IPS-20b (cell line): ENCODE data around the gene SUPV3L1.
"Not testable (repeated sequence)": the region's sequence is repeated elsewhere in the genome, so short reads cannot be mapped to it uniquely, and the experiment has no call there.

ENCODE experiments used
- H3K27ac ChIP-seq: one replicate; pipeline ENCODE4 v1.5.1; 2013; ENCODE audit warnings: low read length
- H3K27me3 ChIP-seq: 2 replicates; pipeline ENCODE4 v1.6.1; 2013; ENCODE audit warnings: mild to moderate bottlenecking, low read length, inconsistent platforms; ENCODE audit not compliant: insufficient read depth
- H3K36me3 ChIP-seq: 2 replicates; pipeline ENCODE4 v1.6.1; 2013; ENCODE audit warnings: low read depth, mild to moderate bottlenecking, inconsistent platforms, low read length, moderate library complexity; ENCODE audit not compliant: insufficient read depth
- H3K4me1 ChIP-seq: 2 replicates; pipeline ENCODE4 v1.6.1; 2013; ENCODE audit warnings: mild to moderate bottlenecking, control low read depth, inconsistent platforms, low read length, moderate library complexity; ENCODE audit not compliant: insufficient read depth
- H3K4me3 ChIP-seq: 2 replicates; pipeline ENCODE4 v1.5.1; 2013; ENCODE audit warnings: mild to moderate bottlenecking, low read length, inconsistent platforms
- H3K9ac ChIP-seq: 2 replicates; pipeline ENCODE4 v1.6.1; 2013; ENCODE audit warnings: low read depth, mild to moderate bottlenecking, inconsistent platforms, low read length, moderate library complexity
- H3K9me3 ChIP-seq: 2 replicates; pipeline ENCODE4 v1.6.1; 2013; ENCODE audit warnings: mild to moderate bottlenecking, low read depth, low read length, inconsistent platforms; ENCODE audit not compliant: insufficient read depth

Gene SUPV3L1

GRCh38 chr10:69179743-69180524, at the start of gene SUPV3L1:
Gene SUPV3L1, plus strand, starts transcription at chr10:69180234. Its CDS starts 58 bp downstream, at chr10:69180292.
- peak within 1 kb of the TSS; percentile 72 for H3K27ac ChIP-seq

DNA sequence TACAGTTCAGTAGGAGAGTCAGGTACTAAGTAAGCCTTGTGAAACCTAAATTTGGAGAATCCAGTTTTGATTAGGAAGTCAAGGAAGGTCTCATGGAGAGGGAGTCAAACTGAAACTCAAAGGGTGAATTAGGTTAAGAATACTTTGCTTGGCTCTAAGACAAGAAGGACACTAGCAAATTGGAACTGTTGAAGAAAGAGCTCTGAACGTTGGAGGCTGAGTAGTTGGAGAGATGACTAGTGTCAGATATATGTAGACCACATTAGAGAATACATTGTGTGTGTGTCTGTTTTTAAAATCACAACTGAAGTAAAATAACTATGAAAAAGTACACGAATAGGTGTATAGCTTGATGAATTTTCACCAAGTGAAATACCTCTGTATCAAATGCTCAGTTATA, 49.8 kb upstream of the SUPV3L1 start:
- H3K4me3 ChIP-seq = no peak overlapping the region
- H3K4me1 ChIP-seq = no peaks in the 10 kb centered on the region; the same call in 1 of the 2 replicates
- H3K9ac ChIP-seq = no peak overlapping the region
- H3K9me3 ChIP-seq = no peaks in the 10 kb centered on the region
- no peak overlapping the region for H3K27ac ChIP-seq
- H3K36me3 ChIP-seq = peaks cover 24% of the 10 kb centered on the region
- H3K27me3 ChIP-seq = no peaks in the 10 kb centered on the region

More at GRCh38 chr10:69179743-69180524, at the start of gene SUPV3L1:
- Histone ChIP-seq H3K9me3 (no peaks in the 10 kb centered on the region), H3K9ac (peak within 1 kb of the TSS; percentile 94), H3K4me1 (no peaks in the 10 kb centered on the region), H3K4me3 (peak within 1 kb of the TSS; percentile 92), H3K36me3 (peaks cover 15% of the 10 kb centered on the region), H3K27me3 (no peaks in the 10 kb centered on the region)

- H3K27ac ChIP-seq = no peak overlapping the region
- peaks cover 21% of the 10 kb centered on the region; the same call in 1 of the 2 replicates for H3K36me3 ChIP-seq
- H3K4me3 ChIP-seq = no peak overlapping the region
- H3K9me3 ChIP-seq = no peaks in the 10 kb centered on the region
- no peaks in the 10 kb centered on the region for H3K4me1 ChIP-seq
- no peak overlapping the region for H3K9ac ChIP-seq
- no peaks in the 10 kb centered on the region for H3K27me3 ChIP-seq
Measured at GRCh38 chr10:69139961-69140360, 40.1 kb upstream of the SUPV3L1 start.

GRCh38 chr10:69141304-69141703, 38.7 kb upstream of the SUPV3L1 start:
- Histone ChIP-seq H3K4me1 (no peaks in the 10 kb centered on the region), H3K36me3 (peaks cover 9% of the 10 kb centered on the region; the same call in 1 of the 2 replicates), H3K9ac (no peak overlapping the region), H3K9me3 (no peaks in the 10 kb centered on the region), H3K27ac (no peak overlapping the region), H3K27me3 (no peaks in the 10 kb centered on the region), H3K4me3 (no peak overlapping the region)

DNA sequence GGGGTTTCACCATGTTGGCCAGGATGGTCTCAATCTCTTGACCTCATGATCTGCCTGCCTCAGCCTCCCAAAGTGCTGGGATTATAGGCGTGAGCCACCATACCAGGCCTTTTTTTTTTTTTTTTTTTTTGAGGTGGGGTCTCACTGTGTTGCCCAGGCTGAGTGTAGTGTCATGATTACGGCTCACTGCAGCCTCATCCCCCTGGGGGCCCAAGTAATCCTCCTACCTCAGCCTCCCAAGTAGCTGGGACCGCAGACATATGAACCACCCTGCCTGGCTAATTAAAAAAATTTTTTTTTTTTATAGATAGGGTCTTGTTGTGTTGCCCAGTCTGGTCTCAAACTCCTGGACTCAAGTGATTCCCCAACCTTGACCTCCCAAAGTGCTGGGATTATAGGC, 38.0 kb upstream of the SUPV3L1 start:
- not testable (repeated sequence) for H3K27ac ChIP-seq, H3K36me3 ChIP-seq, H3K27me3 ChIP-seq, H3K9ac ChIP-seq, H3K4me3 ChIP-seq, H3K4me1 ChIP-seq, H3K9me3 ChIP-seq

DNA sequence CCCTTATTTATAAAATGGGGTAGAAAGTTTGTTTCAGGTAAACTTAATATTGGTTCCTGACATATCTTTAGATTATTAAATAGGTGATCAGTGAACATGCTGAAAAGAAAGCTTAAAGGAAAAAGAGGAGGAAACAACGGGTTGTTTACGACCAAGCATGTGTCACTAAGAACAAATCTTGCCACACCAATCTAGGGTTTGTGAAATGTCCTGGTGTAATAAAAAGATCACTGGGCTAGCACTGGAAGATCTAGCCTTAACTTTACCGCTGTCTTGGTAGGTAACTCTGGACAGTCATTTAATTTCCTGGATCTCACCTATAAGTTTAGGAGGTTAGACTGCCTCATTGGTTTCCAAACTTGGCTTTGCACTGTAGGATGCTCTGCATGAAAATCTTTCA, 37.1 kb upstream of the SUPV3L1 start:
- H3K4me1 ChIP-seq = no peaks in the 10 kb centered on the region
- no peaks in the 10 kb centered on the region for H3K36me3 ChIP-seq
- H3K9ac ChIP-seq = no peak overlapping the region
- H3K27me3 ChIP-seq = no peaks in the 10 kb centered on the region
- H3K27ac ChIP-seq = no peak overlapping the region
- no peak overlapping the region for H3K4me3 ChIP-seq
- H3K9me3 ChIP-seq = no peaks in the 10 kb centered on the region

GRCh38 chr10:69145329-69145728, 34.7 kb upstream of the SUPV3L1 start:
- Histone ChIP-seq H3K27me3 (no peaks in the 10 kb centered on the region), H3K9ac (no peak overlapping the region), H3K4me1 (no peaks in the 10 kb centered on the region), H3K27ac (no peak overlapping the region), H3K4me3 (no peak overlapping the region), H3K36me3 (no peaks in the 10 kb centered on the region), H3K9me3 (no peaks in the 10 kb centered on the region)

GRCh38 chr10:69145864-69146263, 34.2 kb upstream of the SUPV3L1 start:
- no peaks in the 10 kb centered on the region for H3K27me3 ChIP-seq
- H3K27ac ChIP-seq = no peak overlapping the region
- H3K9ac ChIP-seq = no peak overlapping the region
- no peaks in the 10 kb centered on the region for H3K4me1 ChIP-seq
- H3K9me3 ChIP-seq = no peaks in the 10 kb centered on the region
- H3K4me3 ChIP-seq = no peak overlapping the region
- no peaks in the 10 kb centered on the region for H3K36me3 ChIP-seq

DNA sequence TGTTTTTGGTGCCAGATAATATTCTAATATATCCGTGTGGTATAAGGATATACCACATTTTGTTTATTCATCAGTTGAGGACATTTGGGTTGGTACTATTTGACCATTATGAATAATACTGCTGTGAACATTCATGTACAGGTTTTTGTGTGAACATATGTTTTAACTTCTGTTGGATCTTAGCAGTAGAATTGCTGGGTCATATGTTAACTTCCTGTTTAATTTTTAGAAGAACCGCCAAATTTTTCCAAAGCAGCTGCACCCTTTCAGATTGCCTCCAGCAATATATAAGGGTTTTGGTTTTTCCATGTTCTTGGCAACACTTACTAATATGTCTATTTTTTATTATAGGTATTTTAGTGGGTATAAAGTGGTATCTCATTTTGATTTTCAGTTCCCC, 33.3 kb upstream of the SUPV3L1 start:
- H3K4me3 ChIP-seq = no peak overlapping the region
- no peak overlapping the region for H3K27ac ChIP-seq
- no peaks in the 10 kb centered on the region for H3K27me3 ChIP-seq
- no peak overlapping the region for H3K9ac ChIP-seq
- H3K36me3 ChIP-seq = no peaks in the 10 kb centered on the region
- no peaks in the 10 kb centered on the region for H3K9me3 ChIP-seq
- H3K4me1 ChIP-seq = no peaks in the 10 kb centered on the region

GRCh38 chr10:69151984-69152383, 28.1 kb upstream of the SUPV3L1 start:
- no peaks in the 10 kb centered on the region for H3K36me3 ChIP-seq

GRCh38 chr10:69153227-69153626, 26.8 kb upstream of the SUPV3L1 start:
- no peaks in the 10 kb centered on the region for H3K9me3 ChIP-seq
- no peak overlapping the region for H3K9ac ChIP-seq
- H3K27ac ChIP-seq = no peak overlapping the region
- no peak overlapping the region for H3K4me3 ChIP-seq
- H3K4me1 ChIP-seq = no peaks in the 10 kb centered on the region
- H3K27me3 ChIP-seq = no peaks in the 10 kb centered on the region
- peaks cover 12% of the 10 kb centered on the region for H3K36me3 ChIP-seq

More at GRCh38 chr10:69151984-69152383, 28.1 kb upstream of the SUPV3L1 start:
- Histone ChIP-seq H3K27me3 (no peaks in the 10 kb centered on the region), H3K4me3 (no peak overlapping the region), H3K9ac (no peak overlapping the region), H3K9me3 (no peaks in the 10 kb centered on the region), H3K27ac (no peak overlapping the region), H3K4me1 (no peaks in the 10 kb centered on the region)

- H3K36me3 ChIP-seq = peaks cover 43% of the 10 kb centered on the region
- H3K9ac ChIP-seq = no peak overlapping the region
- H3K9me3 ChIP-seq = no peaks in the 10 kb centered on the region
- no peak overlapping the region for H3K27ac ChIP-seq
- no peak overlapping the region for H3K4me3 ChIP-seq
- no peaks in the 10 kb centered on the region for H3K4me1 ChIP-seq
- H3K27me3 ChIP-seq = no peaks in the 10 kb centered on the region
Measured at GRCh38 chr10:69160809-69161241, 19.2 kb upstream of the SUPV3L1 start.
